Measurements from ENCODE around the gene THNSL1.

The THNSL1 gene

GRCh38 chr10:24974976-24975375, 41.4 kb upstream of the THNSL1 start:
- no peak for DNase-seq (ENCODE audit: low spot score)
- POLR2A ChIA-PET (ENCODE audit: low non-redundant PET) = no interaction called here
- CTCF ChIA-PET = interaction anchor here (0.7 kb wide), 1 partner anchor 52 kb away, joined by 3 read pairs; no protein-coding TSS in a partner anchor
- TF ChIP-seq, protein P1, sequence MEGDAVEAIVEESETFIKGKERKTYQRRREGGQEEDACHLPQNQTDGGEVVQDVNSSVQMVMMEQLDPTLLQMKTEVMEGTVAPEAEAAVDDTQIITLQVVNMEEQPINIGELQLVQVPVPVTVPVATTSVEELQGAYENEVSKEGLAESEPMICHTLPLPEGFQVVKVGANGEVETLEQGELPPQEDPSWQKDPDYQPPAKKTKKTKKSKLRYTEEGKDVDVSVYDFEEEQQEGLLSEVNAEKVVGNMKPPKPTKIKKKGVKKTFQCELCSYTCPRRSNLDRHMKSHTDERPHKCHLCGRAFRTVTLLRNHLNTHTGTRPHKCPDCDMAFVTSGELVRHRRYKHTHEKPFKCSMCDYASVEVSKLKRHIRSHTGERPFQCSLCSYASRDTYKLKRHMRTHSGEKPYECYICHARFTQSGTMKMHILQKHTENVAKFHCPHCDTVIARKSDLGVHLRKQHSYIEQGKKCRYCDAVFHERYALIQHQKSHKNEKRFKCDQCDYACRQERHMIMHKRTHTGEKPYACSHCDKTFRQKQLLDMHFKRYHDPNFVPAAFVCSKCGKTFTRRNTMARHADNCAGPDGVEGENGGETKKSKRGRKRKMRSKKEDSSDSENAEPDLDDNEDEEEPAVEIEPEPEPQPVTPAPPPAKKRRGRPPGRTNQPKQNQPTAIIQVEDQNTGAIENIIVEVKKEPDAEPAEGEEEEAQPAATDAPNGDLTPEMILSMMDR (conservative IDR thresholded peaks at IDR 0.05; ENCODE audit: low read depth) = no peak
- H3K27ac ChIP-seq = no peak overlapping the region

GRCh38 chr10:24979685-24980084, 36.7 kb upstream of the THNSL1 start:
- no peak for DNase-seq (ENCODE audit: low spot score)
- ChIA-PET CTCF (no interaction called here), POLR2A (ENCODE audit: low non-redundant PET) (no interaction called here)
- H3K27ac ChIP-seq = no peak overlapping the region
- TF ChIP-seq, protein P1 (conservative IDR thresholded peaks at IDR 0.05; ENCODE audit: low read depth) = no peak

DNA sequence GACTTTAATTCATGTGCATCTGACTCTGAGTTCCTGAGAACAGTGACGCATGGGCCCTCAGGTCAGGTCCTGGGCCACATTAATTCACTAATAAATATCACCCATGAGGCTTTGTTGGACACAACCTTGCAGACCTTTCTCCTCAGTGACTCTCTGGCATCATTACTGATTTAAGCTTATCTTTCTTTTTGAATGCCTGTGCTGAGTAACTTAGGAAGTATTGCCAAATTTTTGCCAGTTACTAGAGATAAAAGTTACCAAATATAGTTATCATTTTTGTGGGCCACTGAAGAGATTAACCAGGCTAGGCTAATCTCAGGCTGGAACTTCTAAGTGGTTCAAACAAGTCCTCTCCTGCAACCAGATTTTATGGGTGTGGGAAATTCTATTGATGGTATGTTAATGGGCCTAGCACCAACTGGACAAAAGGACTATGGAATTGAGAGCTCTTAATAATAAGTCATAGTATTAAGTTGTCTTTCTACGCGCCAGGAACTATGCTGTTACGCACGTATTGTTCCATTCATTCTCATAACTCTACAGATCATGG, 35.2 kb upstream of the THNSL1 start:
- ChIA-PET CTCF (interaction anchor here (0.6 to 1.1 kb wide), 3 partner anchors 8 to 247 kb away, joined by 3 to 4 read pairs (median 3); no protein-coding TSS in a partner anchor), POLR2A (ENCODE audit: low non-redundant PET) (no interaction called here)
- TF ChIP-seq, protein P1 (conservative IDR thresholded peaks at IDR 0.05; ENCODE audit: low read depth) = no peak
- peak; percentile 8 for DNase-seq (ENCODE audit: low spot score)
- no peak overlapping the region for H3K27ac ChIP-seq

DNA sequence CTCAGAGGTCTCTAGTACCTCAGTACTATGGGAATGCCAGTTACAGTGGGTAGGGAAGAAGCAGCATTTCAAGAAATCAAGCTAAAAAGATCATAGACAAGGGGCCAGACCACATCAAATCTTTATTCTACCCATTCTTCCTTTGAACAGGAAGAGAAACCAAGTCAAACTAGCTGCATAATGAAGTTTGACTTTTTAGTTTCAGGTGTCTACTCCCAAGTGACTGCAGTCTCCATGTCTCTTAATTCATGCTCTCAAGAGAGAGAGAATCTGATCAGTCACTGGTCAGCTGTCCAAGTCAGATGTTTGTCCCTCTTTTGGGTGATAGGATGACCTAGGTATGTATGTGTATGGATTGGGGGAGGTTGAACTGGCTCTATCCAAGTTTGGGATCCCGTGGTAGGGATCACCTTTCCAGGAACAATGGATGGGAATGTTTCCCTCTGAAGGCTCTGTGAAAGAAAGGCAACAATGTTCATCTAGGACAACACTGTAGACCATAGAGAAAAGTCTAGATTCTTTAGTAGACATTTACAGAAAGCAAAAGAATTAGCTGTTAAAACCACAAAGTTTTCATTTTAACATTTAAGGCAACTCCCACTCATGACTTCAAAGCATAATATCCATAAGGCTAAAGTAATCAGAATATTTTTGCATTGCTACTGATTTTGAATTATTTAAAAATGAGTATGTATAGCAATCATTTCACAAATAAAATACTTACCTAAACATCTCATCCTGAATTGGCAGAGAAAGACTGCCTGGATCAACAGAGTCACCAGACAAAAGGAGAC, 33.9 kb upstream of the THNSL1 start:
- ChIA-PET POLR2A (ENCODE audit: low non-redundant PET) (no interaction called here), CTCF (no interaction called here)
- TF ChIP-seq, protein P1 (conservative IDR thresholded peaks at IDR 0.05; ENCODE audit: low read depth) = no peak
- DNase-seq (ENCODE audit: low spot score) = no peak
- H3K27ac ChIP-seq = no peak overlapping the region

DNA sequence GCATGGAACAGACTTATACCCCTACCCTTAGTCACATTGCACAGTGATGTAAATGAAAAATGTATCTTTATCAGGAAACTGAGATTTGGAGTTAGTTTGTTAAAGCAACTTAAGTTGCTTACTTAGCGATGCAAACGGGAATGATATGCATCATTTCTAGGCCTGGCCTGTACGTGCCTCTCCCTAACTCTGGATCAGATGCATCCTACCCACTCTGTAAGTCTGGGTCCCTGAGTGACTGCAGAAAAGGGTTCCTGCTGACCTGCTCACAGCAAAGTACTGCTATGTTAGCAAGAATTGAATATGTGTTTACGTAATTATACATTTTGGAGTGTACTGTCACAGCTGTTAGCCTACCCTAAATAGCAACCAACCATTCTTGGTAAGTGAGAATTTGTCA, 33.3 kb upstream of the THNSL1 start:
- CTCF ChIA-PET = interaction anchor here (0.8 kb wide), 1 partner anchor 35 kb away, joined by 3 read pairs; no protein-coding TSS in a partner anchor
- POLR2A ChIA-PET (ENCODE audit: low non-redundant PET) = no interaction called here

DNA sequence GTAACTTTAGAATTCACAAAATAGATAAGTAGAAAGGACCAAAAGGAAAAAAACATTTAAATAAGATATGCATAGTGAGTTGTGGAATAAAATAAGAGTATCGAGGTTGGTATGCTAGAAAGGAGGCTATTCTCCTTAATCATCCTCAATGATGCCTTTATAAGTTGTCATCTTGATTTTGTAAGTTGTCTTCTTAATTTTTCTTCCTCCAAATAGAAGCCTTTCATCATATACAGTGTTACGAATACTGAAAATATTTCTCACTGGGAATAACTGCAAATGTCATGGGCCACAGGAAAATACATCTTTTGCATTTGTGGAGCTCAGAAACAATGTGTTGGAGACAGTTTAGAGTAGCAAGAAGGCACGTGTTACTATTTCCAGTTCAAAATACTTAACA, 32.5 kb upstream of the THNSL1 start:
- ChIA-PET POLR2A (ENCODE audit: low non-redundant PET) (no interaction called here), CTCF (interaction anchor here (0.6 to 0.8 kb wide), 2 partner anchors 36 to 1501 kb away, joined by 3 read pairs; no protein-coding TSS in a partner anchor)
- no peak for DNase-seq (ENCODE audit: low spot score)
- no peak overlapping the region for H3K27ac ChIP-seq
- TF ChIP-seq, protein P1 (conservative IDR thresholded peaks at IDR 0.05; ENCODE audit: low read depth) = no peak

More for the DNA sequence above, 33.3 kb upstream of the THNSL1 start:
- no peak overlapping the region for H3K27ac ChIP-seq
- TF ChIP-seq, protein P1 (conservative IDR thresholded peaks at IDR 0.05; ENCODE audit: low read depth) = no peak
- DNase-seq (ENCODE audit: low spot score) = no peak

All from RWPE1 (cell line).